Ovary (tissue), 9 donors: ENCODE data around the gene GABRG3. TPM values are rescaled to one million over a fixed set of nuclear protein-coding genes. Genes with fewer than 3 reads are reported as not detected.

Experiments
- DNase-seq, 5 donors: peaks; one replicate each; pipeline ENCODE4 v3.0.0-alpha.2; 2019 to 2020
- H3K27ac ChIP-seq, 2 donors: fragments of 200-600 bp; one replicate each; pipeline versions ENCODE4 v1.5.1 to v1.8.0; 2019 to 2022
- H3K27me3 ChIP-seq: fragments of 200-600 bp; one replicate; pipeline ENCODE4 v1.8.0; 2022
- H3K36me3 ChIP-seq: fragments of 200-600 bp; sonication (generic); one replicate; pipeline ENCODE4 v1.5.1; 2019
- H3K4me1 ChIP-seq: one replicate; pipeline ENCODE4 v1.8.1; 2013; ENCODE audit warnings: mild to moderate bottlenecking, moderate library complexity; ENCODE audit not compliant: insufficient read depth
- H3K4me3 ChIP-seq: fragments of 200-600 bp; sonication (generic); one replicate; pipeline ENCODE4 v1.5.1; 2017
- H3K9me3 ChIP-seq, 2 donors: fragments of 200-600 bp in 1 of 2; sonication (generic) in 1 of 2; one replicate each; pipeline versions ENCODE4 v1.5.1 to v1.8.1; 2013 to 2019; ENCODE audit warnings: mild to moderate bottlenecking in 1 of 2, moderate library complexity in 1 of 2
- CTCF ChIP-seq, 3 donors: fragments of 450-650 bp in 2 of 3; fragments of 200-600 bp in 1 of 3; IDR thresholded peaks; one replicate each; pipeline versions ENCODE4 v1.5.1 to v1.8.0; 2016 to 2022; ENCODE audit warnings: antibody characterized with exemption in 3 of 3, mild to moderate bottlenecking in 1 of 3
- EP300 ChIP-seq: sonication (generic); formaldehyde crosslinking; IDR thresholded peaks from one replicate; pipeline ENCODE4 v1.6.1; 2017; ENCODE audit warnings: antibody characterized with exemption
- POLR2A ChIP-seq: fragments of 450-650 bp; IDR thresholded peaks from one replicate; pipeline ENCODE4 v1.6.1; 2017; ENCODE audit warnings: antibody characterized with exemption, mild to moderate bottlenecking, moderate library complexity
- WGBS, 3 donors: extraction: QIAGEN DNeasy Blood & Tissue Kit in 1 of 3; methylation state at CpG; one replicate each; pipeline versions ENCODE4 v1.1.5 to v1.1.7; 2013 to 2017; 5-methylcytosine and 5-hydroxymethylcytosine counted together
- intact Hi-C, 4 donors: fragments of 100-400 bp; cut with DNase I; formaldehyde crosslinking; loops; one replicate each; pipeline versions ENCODE4 v1.11.0 to v1.15.1; 2022 to 2023
- polyA plus RNA-seq, 2 donors: library from polyadenylated mRNA; stranded (reverse); fragments of 200-250 nt in 1 of 2; fragments of 350-450 nt in 1 of 2; fragmentation: Illumina TruSeq in 1 of 2; extraction: RNeasy Lipid Tissue Mini Kit (QIAGEN cat#74804) in 1 of 2; gene quantifications; one replicate each; pipeline ENCODE4 v1.2.3, GENCODE V29; 2013 to 2014
- total RNA-seq, 7 donors: library from RNA; depleted of rRNA in 2 of 7; stranded (reverse); fragments of >200 nt in 2 of 7; fragmentation: NEBNext Ultra II Directional in 3 of 7; extraction: Animal tissue kit (Norgen Biotek cat#: 25700) in 3 of 7; gene quantifications; one replicate each; pipeline versions ENCODE4 v1.1.0 to v1.2.4, GENCODE V29; 2016 to 2023
- donor health status: DM: no; HTN: no; CAD: no; lungs with moderate emphysema.
- donor health status: DM: no; HTN: no; CAD: no.
- donor health status: Bipolar disorder and iron deficiency.
- donor health status: DM: yes; HTN: yes; CAD: no.
- donor health status: DM: no; HTN: no; CAD: no.
- donor health status: DM: yes; HTN: yes; CAD: no.

Gene GABRG3
- total and polyA plus RNA-seq, 9 donors = 0.01 to 0.18 (median 0.13) TPM; not detected in 6

- intact Hi-C loops = no loop called here
- no peaks in the 10 kb centered on the region for H3K27me3 ChIP-seq
- 62 to 85% (median 68%) methylated on average over 2 of the region's 2 CpGs for WGBS, 3 donors
These were observed 21.0 kb upstream of the GABRG3 start for GRCh38 chr15:26950001-26950400.

DNA sequence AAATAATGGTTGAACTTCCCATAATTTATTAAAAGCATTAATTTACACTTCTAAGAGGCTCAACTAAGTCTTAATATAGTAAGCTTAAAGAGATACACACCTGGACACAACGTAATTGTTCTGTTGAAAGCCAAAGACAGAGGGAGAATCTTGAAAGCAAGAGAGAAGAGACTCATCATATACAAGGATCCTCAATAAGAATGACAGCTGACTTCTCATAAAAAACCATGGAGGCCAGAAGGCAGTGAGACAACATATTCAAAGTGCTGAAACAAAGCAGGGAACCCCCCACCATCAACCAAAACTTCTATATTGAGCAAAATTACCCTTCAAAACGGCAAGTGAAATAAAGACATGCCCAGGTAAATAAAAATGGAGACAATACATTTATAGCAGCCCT, 16.6 kb upstream of the GABRG3 start:
- Histone ChIP-seq H3K4me1 (no peaks in the 10 kb centered on the region), H3K4me3 (no peak overlapping the region), H3K27me3 (no peaks in the 10 kb centered on the region), H3K9me3 (no peaks in the 10 kb centered on the region), H3K27ac (no peak overlapping the region), H3K36me3 (no peaks in the 10 kb centered on the region)
- intact Hi-C loops = no loop called here
- no peak for DNase-seq
- 54 to 60% (median 57%) methylated on average over 2 of the region's 2 CpGs for WGBS, 3 donors
- no peak for TF ChIP-seq POLR2A
- TF ChIP-seq EP300 = no peak
- TF ChIP-seq CTCF (IDR thresholded peaks at IDR 0.05) = no peak

More at GRCh38 chr15:26950001-26950400, 21.0 kb upstream of the GABRG3 start:
- Histone ChIP-seq H3K9me3 (no peaks in the 10 kb centered on the region), H3K27ac (no peak overlapping the region), H3K4me1 (no peaks in the 10 kb centered on the region), H3K36me3 (no peaks in the 10 kb centered on the region), H3K4me3 (no peak overlapping the region)
- DNase-seq = no peak
- TF ChIP-seq POLR2A (no peak), CTCF (IDR thresholded peaks at IDR 0.05) (no peak), EP300 (no peak)

GRCh38 chr15:26967719-26968269, 3.2 kb upstream of the GABRG3 start:
- H3K4me1 ChIP-seq = no peaks in the 10 kb centered on the region
- intact Hi-C loops = no loop called here
- H3K27me3 ChIP-seq = no peaks in the 10 kb centered on the region
- no peaks in the 10 kb centered on the region for H3K36me3 ChIP-seq
- WGBS, 3 donors = 1 to 2% (median 2%) methylated on average over 48 of the region's 48 CpGs
- no peak overlapping the region for H3K4me3 ChIP-seq
- H3K27ac ChIP-seq = no peak overlapping the region
- no peaks in the 10 kb centered on the region for H3K9me3 ChIP-seq
- DNase-seq = no peak
- TF ChIP-seq CTCF (IDR thresholded peaks at IDR 0.05) (no peak), POLR2A (no peak), EP300 (no peak)

- TF ChIP-seq EP300 (no peak), POLR2A (no peak), CTCF (IDR thresholded peaks at IDR 0.05) (no peak)
- H3K27me3 ChIP-seq = no peaks in the 10 kb centered on the region
- no peaks in the 10 kb centered on the region for H3K36me3 ChIP-seq
- H3K9me3 ChIP-seq = no peaks in the 10 kb centered on the region
- DNase-seq = no peak
- no peaks in the 10 kb centered on the region for H3K4me1 ChIP-seq
- 71 to 75% (median 71%) methylated on average over 2 of the region's 2 CpGs for WGBS, 3 donors
- intact Hi-C loops = no loop called here
- no peak overlapping the region for H3K27ac ChIP-seq
- H3K4me3 ChIP-seq = no peak overlapping the region
These were observed 2.2 kb upstream of the GABRG3 start for GRCh38 chr15:26968806-26969205.
